OCI-LY3 (cell line): ENCODE measurements around the gene CTU2.

Experiments
- H2AFZ ChIP-seq: fragments of 200-600, 300-600 bp; shearing (Covaris generic); 2 replicates; pipeline ENCODE4 v1.6.0; 2014; ENCODE audit warnings: antibody characterized with exemption, low read depth, low read length
- H3K27ac ChIP-seq: fragments of 200-600, 300-600 bp; sonication (generic); 2 replicates; pipeline ENCODE4 v1.5.1; 2014; ENCODE audit warnings: mild to moderate bottlenecking, low read length, moderate library complexity, mixed read lengths
- H3K27me3 ChIP-seq: fragments of 200-600, 300-600 bp; sonication (generic); 2 replicates; pipeline ENCODE4 v1.6.1; 2014; ENCODE audit warnings: low read depth, low read length, mixed read lengths
- H3K36me3 ChIP-seq: fragments of 200-600, 300-600 bp; sonication (generic); replicated peaks from 2 replicates; pipeline ENCODE3; 2014; ENCODE audit warnings: low read depth, low read length, mixed read lengths
- H3K4me1 ChIP-seq: fragments of 300-600, 200-600 bp; sonication (generic); 2 replicates; pipeline ENCODE4 v1.6.1; 2014; ENCODE audit warnings: low read length, mixed read lengths
- H3K4me2 ChIP-seq: fragments of 200-600, 300-600 bp; sonication (generic); 2 replicates; pipeline ENCODE4 v1.6.1; 2014; ENCODE audit warnings: low read length, mixed read lengths
- H3K4me3 ChIP-seq: fragments of 300-600, 200-600 bp; sonication (generic); 2 replicates; pipeline ENCODE4 v1.5.1; 2014; ENCODE audit warnings: antibody characterized with exemption, mild to moderate bottlenecking, low read length, moderate library complexity
- H3K79me2 ChIP-seq: fragments of 300-600, 200-600 bp; shearing (Covaris generic); 2 replicates; pipeline ENCODE4 v1.6.1; 2014; ENCODE audit warnings: mild to moderate bottlenecking, low read length, mixed read lengths
- H3K9ac ChIP-seq: fragments of 300-600, 200-600 bp; shearing (Covaris generic); 2 replicates; pipeline ENCODE4 v1.6.0; 2014; ENCODE audit warnings: mild to moderate bottlenecking, low read length, moderate library complexity
- H3K9me3 ChIP-seq: fragments of 200-600, 300-600 bp; shearing (Covaris generic); 2 replicates; pipeline ENCODE4 v1.6.1; 2014; ENCODE audit warnings: low read length, mixed read lengths; ENCODE audit not compliant: insufficient read depth
- H4K20me1 ChIP-seq: fragments of 200-600, 300-600 bp; sonication (generic); 2 replicates; pipeline ENCODE4 v1.6.1; 2016; ENCODE audit warnings: low read length, mixed read lengths; ENCODE audit not compliant: insufficient read depth
- CTCF ChIP-seq: fragments of 200-600, 300-600 bp; sonication (generic); IDR thresholded peaks from 2 replicates; pipeline ENCODE4 v1.5.1; 2014; ENCODE audit warnings: antibody characterized with exemption, low read length, low read depth
- EZH2phosphoT487 ChIP-seq: fragments of 200-600 bp; shearing (Covaris generic); IDR thresholded peaks from 2 replicates; pipeline ENCODE4 v1.6.1; 2018; ENCODE audit warnings: antibody characterized with exemption, mixed run types, low read depth

CTU2 gene

GRCh38 chr16:88732172-88732960 is 26.1 kb downstream of the CTU2 start:
- H3K9me3 ChIP-seq = no peaks in the 10 kb centered on the region
- H3K4me2 ChIP-seq = no peak overlapping the region
- H3K79me2 ChIP-seq = no peaks in the 10 kb centered on the region
- H4K20me1 ChIP-seq = peaks cover 17% of the 10 kb centered on the region; the same call in 1 of the 2 replicates
- H3K4me1 ChIP-seq = peaks cover 8% of the 10 kb centered on the region
- TF ChIP-seq CTCF (no peak), EZH2phosphoT487 (no peak)
- no peaks in the 10 kb centered on the region for H3K27me3 ChIP-seq
- H3K4me3 ChIP-seq = no peak overlapping the region
- no peak overlapping the region for H3K9ac ChIP-seq
- H3K36me3 ChIP-seq = peaks cover 3% of the 10 kb centered on the region
- H3K27ac ChIP-seq = no peak overlapping the region
- no peak overlapping the region for H2AFZ ChIP-seq

GRCh38 chr16:88732961-88733294 is 26.6 kb downstream of the CTU2 start:
- Histone ChIP-seq H3K4me3 (no peak overlapping the region), H3K36me3 (peaks cover 3% of the 10 kb centered on the region), H2AFZ (no peak overlapping the region), H3K9me3 (no peaks in the 10 kb centered on the region), H3K4me1 (peaks cover 8% of the 10 kb centered on the region), H4K20me1 (peaks cover 17% of the 10 kb centered on the region; the same call in 1 of the 2 replicates), H3K79me2 (no peaks in the 10 kb centered on the region), H3K27me3 (no peaks in the 10 kb centered on the region), H3K9ac (no peak overlapping the region), H3K27ac (no peak overlapping the region), H3K4me2 (no peak overlapping the region)
- no peak for TF ChIP-seq CTCF
- TF ChIP-seq EZH2phosphoT487 = no peak

- Histone ChIP-seq H3K79me2 (no peaks in the 10 kb centered on the region), H4K20me1 (peaks cover 17% of the 10 kb centered on the region; the same call in 1 of the 2 replicates), H3K36me3 (peaks cover 3% of the 10 kb centered on the region), H2AFZ (no peak overlapping the region), H3K9me3 (no peaks in the 10 kb centered on the region), H3K4me1 (peaks cover 8% of the 10 kb centered on the region), H3K27ac (no peak overlapping the region), H3K9ac (no peak overlapping the region), H3K4me2 (no peak overlapping the region), H3K4me3 (no peak overlapping the region), H3K27me3 (no peaks in the 10 kb centered on the region)
- TF ChIP-seq CTCF = no peak
- no peak for TF ChIP-seq EZH2phosphoT487
These were observed 27.5 kb downstream of the CTU2 start for GRCh38 chr16:88733630-88734360.

GRCh38 chr16:88734361-88734728 is 28.0 kb downstream of the CTU2 start:
- Histone ChIP-seq H3K4me2 (no peak overlapping the region), H3K4me3 (no peak overlapping the region), H3K9ac (no peak overlapping the region), H3K4me1 (peaks cover 8% of the 10 kb centered on the region), H3K27ac (no peak overlapping the region), H4K20me1 (peaks cover 17% of the 10 kb centered on the region; the same call in 1 of the 2 replicates), H3K27me3 (no peaks in the 10 kb centered on the region), H3K79me2 (no peaks in the 10 kb centered on the region), H3K9me3 (no peaks in the 10 kb centered on the region), H3K36me3 (peaks cover 3% of the 10 kb centered on the region), H2AFZ (no peak overlapping the region)
- no peak for TF ChIP-seq EZH2phosphoT487
- TF ChIP-seq CTCF = no peak
